C4-2B (cell line): Measurements from ENCODE around the gene SLC29A1.
A peak's percentile ranks its signal among the peaks of the same experiment; 100 is the strongest.

ENCODE experiments used
- H3K27ac ChIP-seq: fragments of 450-650 bp; 2 replicates; pipeline ENCODE4 v1.5.1; 2017
- CTCF ChIP-seq: fragments of 450-650 bp; conservative IDR thresholded peaks from 2 replicates; pipeline ENCODE4 v1.5.1; 2017; ENCODE audit warnings: mild to moderate bottlenecking
- ZFX ChIP-seq: fragments of 450-650 bp; IDR thresholded peaks from 2 replicates; pipeline ENCODE4 v1.6.1; 2017

SLC29A1 gene

GRCh38 chr6:44219815-44220784 is 3.3 kb upstream of the SLC29A1 start:
- H3K27ac ChIP-seq, result no peak overlapping the region; the same call in 1 of the 2 replicates
- TF ChIP-seq ZFX, result no peak

GRCh38 chr6:44220913-44221290 is 2.5 kb upstream of the SLC29A1 start:
- peak overlapping the region; percentile 20 for H3K27ac ChIP-seq
- TF ChIP-seq ZFX (no peak), CTCF (no peak)

GRCh38 chr6:44221291-44221960 is 2.0 kb upstream of the SLC29A1 start:
- peak overlapping the region; percentile 20 for H3K27ac ChIP-seq
- TF ChIP-seq CTCF (no peak; the same call in 1 of the 2 replicates), ZFX (no peak)

GRCh38 chr6:44221961-44222335 is 1.4 kb upstream of the SLC29A1 start:
- TF ChIP-seq ZFX, result no peak
- no peak for TF ChIP-seq CTCF
- H3K27ac ChIP-seq, result peak overlapping the region; percentile 20; the same call in 1 of the 2 replicates

- peak overlapping the region; percentile 75 for H3K27ac ChIP-seq
- TF ChIP-seq ZFX (no peak), CTCF (no peak)
Observed at GRCh38 chr6:44222486-44223318, 693 bp upstream of the SLC29A1 start.

- peak overlapping the region; percentile 75 for H3K27ac ChIP-seq
Observed at GRCh38 chr6:44224029-44224964, 902 bp downstream of the SLC29A1 start.

More at GRCh38 chr6:44224029-44224964, 902 bp downstream of the SLC29A1 start:
- no peak; the same call in 1 of the 2 replicates for TF ChIP-seq CTCF
- TF ChIP-seq ZFX, result no peak
